H1 (cell line): ENCODE measurements around the gene SGMS1. TPM values are rescaled to one million over a fixed set of nuclear protein-coding genes. Genes with fewer than 3 reads are reported as not detected.

Source experiments
- CTCF ChIA-PET: fragments of 300-600 bp; sonication (Branson Sonifier 250); formaldehyde crosslinking; loops from one replicate; lab custom pipeline; 2021; ENCODE audit not compliant: partially characterized antibody; lab: Charles Lee
- POLR2A ChIA-PET: fragments of 300-600 bp; sonication (Branson Sonifier 250); formaldehyde crosslinking; loops from one replicate; lab custom pipeline; 2021; ENCODE audit warnings: inconsistent platforms; ENCODE audit not compliant: partially characterized antibody; lab: Charles Lee
- DNase-seq, 2 experiments: peaks; one replicate each; pipeline versions ENCODE4 v3.0.0 to v3.0.0-alpha.2; 2010 to 2022; ENCODE audit warnings: low spot score in 2 of 2, low read depth in 1 of 2, mixed read lengths in 1 of 2
- FAIRE-seq: peaks from 2 replicates; lab custom pipeline; 2011; peaks lifted over from hg19 to GRCh38; lab: Jason Lieb, UNC
- H2AFZ ChIP-seq: 2 replicates; pipeline ENCODE4 v1.8.1; 2012; ENCODE audit warnings: low read length, inconsistent platforms
- H2AK5ac ChIP-seq: 2 replicates; pipeline ENCODE4 v1.6.1; 2013; ENCODE audit warnings: low read depth, low read length
- H2BK120ac ChIP-seq: replicated peaks from 2 replicates; pipeline ENCODE3; 2013; ENCODE audit warnings: low read depth, low read length, inconsistent platforms
- H2BK12ac ChIP-seq: 2 replicates; pipeline ENCODE4 v1.6.1; 2013; ENCODE audit warnings: low read depth, low read length
- H2BK15ac ChIP-seq: 2 replicates; pipeline ENCODE4 v1.6.1; 2013; ENCODE audit warnings: low read length
- H2BK20ac ChIP-seq: 2 replicates; pipeline ENCODE4 v1.6.1; 2013; ENCODE audit warnings: low read length
- H2BK5ac ChIP-seq: 2 replicates; pipeline ENCODE4 v1.6.1; 2013; ENCODE audit warnings: low read depth, low read length
- H3K14ac ChIP-seq: 2 replicates; pipeline ENCODE4 v1.6.1; 2013; ENCODE audit warnings: inconsistent platforms; ENCODE audit not compliant: insufficient read length
- H3K18ac ChIP-seq: 2 replicates; pipeline ENCODE4 v1.6.1; 2013; ENCODE audit warnings: low read length; ENCODE audit errors: extremely low read depth
- H3K23ac ChIP-seq: 2 replicates; pipeline ENCODE4 v1.6.1; 2013; ENCODE audit warnings: inconsistent platforms; ENCODE audit not compliant: insufficient read length
- H3K23me2 ChIP-seq: 2 replicates; pipeline ENCODE4 v1.6.1; 2013; ENCODE audit warnings: low read depth, low read length
- H3K27ac ChIP-seq: 2 replicates; pipeline ENCODE4 v1.6.1; 2011; ENCODE audit warnings: low read depth, low read length, inconsistent platforms
- H3K27me3 ChIP-seq, 4 experiments: replicated peaks in 1 of 4; 1 replicate in 1 of 4; 2 replicates in 3 of 4; pipeline versions ENCODE4 v1.6.1 to v1.8.1; 2011 to 2013; ENCODE audit warnings: low read length in 3 of 4, mild to moderate bottlenecking in 3 of 4, inconsistent platforms in 2 of 4, mixed read lengths in 2 of 4, moderate library complexity in 1 of 4; ENCODE audit not compliant: control insufficient read depth in 3 of 4, insufficient read depth in 3 of 4; ENCODE audit errors: extremely low read depth in 1 of 4
- H3K36me3 ChIP-seq, 4 experiments: 2 replicates each; pipeline versions ENCODE4 v1.6.1 to v1.8.1; 2011 to 2013; ENCODE audit warnings: mild to moderate bottlenecking in 4 of 4, low read length in 3 of 4, moderate library complexity in 2 of 4, control low read depth in 1 of 4, inconsistent platforms in 1 of 4; ENCODE audit not compliant: insufficient read depth in 4 of 4, control insufficient read depth in 2 of 4
- H3K4ac ChIP-seq: replicated peaks from 2 replicates; pipeline ENCODE3; 2013; ENCODE audit warnings: low read length, low read depth, mixed read lengths, inconsistent platforms; ENCODE audit not compliant: insufficient read length
- H3K4me1 ChIP-seq, 4 experiments: replicated peaks in 1 of 4; 1 replicate in 1 of 4; 2 replicates in 3 of 4; pipeline versions ENCODE4 v1.6.1 to v1.8.1; 2011 to 2013; ENCODE audit warnings: low read length in 3 of 4, inconsistent platforms in 2 of 4, mixed read lengths in 1 of 4; ENCODE audit not compliant: insufficient read depth in 4 of 4, control insufficient read depth in 3 of 4
- H3K4me2 ChIP-seq, 2 experiments: 2 replicates each; pipeline versions ENCODE4 v1.6.1 to v1.8.1; 2011 to 2013; ENCODE audit warnings: low read depth in 2 of 2, low read length in 2 of 2, control low read depth in 1 of 2, inconsistent platforms in 1 of 2, mild to moderate bottlenecking in 1 of 2; ENCODE audit not compliant: insufficient read depth in 1 of 2
- H3K4me3 ChIP-seq, 4 experiments: fragments of 200-600, 300-600 bp in 1 of 4; sonication (generic), shearing (Covaris generic), sonication (Bioruptor Twin) in 1 of 4; 2 replicates each; pipeline versions ENCODE4 v1.5.1 to v1.8.1; 2011 to 2016; ENCODE audit warnings: low read length in 4 of 4, low read depth in 3 of 4, control low read depth in 2 of 4, inconsistent platforms in 2 of 4, mild to moderate bottlenecking in 2 of 4, mixed read lengths in 1 of 4, moderate library complexity in 1 of 4; ENCODE audit not compliant: insufficient read depth in 2 of 4; ENCODE audit errors: extremely low read depth in 1 of 4
- H3K56ac ChIP-seq: replicated peaks from 2 replicates; pipeline ENCODE3; 2013; ENCODE audit warnings: low read depth, mild to moderate bottlenecking, mixed read lengths, low read length, inconsistent platforms; ENCODE audit not compliant: insufficient read length
- H3K79me1 ChIP-seq: 2 replicates; pipeline ENCODE4 v1.6.1; 2013; ENCODE audit warnings: low read depth, low read length, control low read depth
- H3K79me2 ChIP-seq, 2 experiments: 2 replicates each; pipeline versions ENCODE4 v1.6.1 to v1.8.1; 2012 to 2013; ENCODE audit warnings: low read length in 2 of 2, mild to moderate bottlenecking in 2 of 2, inconsistent platforms in 1 of 2; ENCODE audit not compliant: insufficient read depth in 2 of 2, control insufficient read depth in 1 of 2
- H3K9ac ChIP-seq, 4 experiments: replicated peaks in 1 of 4; 1 replicate in 1 of 4; 2 replicates in 3 of 4; pipeline versions ENCODE4 v1.6.1 to v1.8.1; 2011 to 2013; ENCODE audit warnings: low read depth in 3 of 4, low read length in 3 of 4, control low read depth in 2 of 4, mild to moderate bottlenecking in 2 of 4, moderate library complexity in 2 of 4, inconsistent platforms in 1 of 4; ENCODE audit errors: extremely low read depth in 1 of 4
- H3K9me3 ChIP-seq, 2 experiments: 2 replicates each; pipeline versions ENCODE4 v1.6.1 to v1.8.1; 2012 to 2013; ENCODE audit warnings: mild to moderate bottlenecking in 2 of 2, moderate library complexity in 2 of 2, control low read depth in 1 of 2, inconsistent platforms in 1 of 2, low read depth in 1 of 2, low read length in 1 of 2, mixed read lengths in 1 of 2; ENCODE audit not compliant: insufficient read depth in 2 of 2
- H4K20me1 ChIP-seq, 2 experiments: replicated peaks in 1 of 2; 2 replicates each; pipeline versions ENCODE3 to v1.8.1; 2011 to 2013; ENCODE audit warnings: inconsistent platforms in 2 of 2, low read length in 2 of 2, mild to moderate bottlenecking in 1 of 2; ENCODE audit not compliant: insufficient read depth in 2 of 2, control insufficient read depth in 1 of 2
- H4K5ac ChIP-seq: 2 replicates; pipeline ENCODE4 v1.6.1; 2013; ENCODE audit warnings: low read length, low read depth, mixed read lengths, inconsistent platforms; ENCODE audit not compliant: insufficient read length
- H4K8ac ChIP-seq: 2 replicates; pipeline ENCODE4 v1.8.0; 2013; ENCODE audit warnings: mild to moderate bottlenecking, moderate library complexity, low read length, inconsistent platforms; ENCODE audit not compliant: insufficient read depth; ENCODE audit errors: extremely low read depth
- H4K91ac ChIP-seq: replicated peaks from 2 replicates; pipeline ENCODE3; 2013; ENCODE audit warnings: low read length, mixed read lengths, inconsistent platforms; ENCODE audit not compliant: insufficient read length
- ASH2L ChIP-seq: fragments of 200-600, 300-600 bp; sonication (generic); IDR thresholded peaks from one replicate; pipeline ENCODE4 v1.7.1; 2017; ENCODE audit warnings: low read length
- BACH1 ChIP-seq: IDR thresholded peaks from 2 replicates; pipeline ENCODE4 v1.6.1; 2012; ENCODE audit warnings: low read length, improper control_type of control experiment
- CHD2 ChIP-seq: IDR thresholded peaks from 2 replicates; pipeline ENCODE4 v1.6.1; 2012; ENCODE audit warnings: low read length, improper control_type of control experiment
- CTBP2 ChIP-seq: IDR thresholded peaks from 2 replicates; pipeline ENCODE4 v1.7.0; 2011; ENCODE audit warnings: borderline replicate concordance, mild to moderate bottlenecking, moderate library complexity, mixed read lengths, low read length; ENCODE audit not compliant: insufficient read depth, insufficient read length
- EZH2 ChIP-seq: fragments of 200-600 bp; sonication (generic); IDR thresholded peaks from 2 replicates; pipeline ENCODE4 v1.7.1; 2012; ENCODE audit warnings: low read depth, mild to moderate bottlenecking, moderate library complexity, low read length, inconsistent platforms; ENCODE audit not compliant: severe bottlenecking
- GABPA ChIP-seq: IDR thresholded peaks from 2 replicates; pipeline ENCODE4 v1.6.1; 2011; ENCODE audit warnings: mild to moderate bottlenecking, low read length, moderate library complexity, borderline replicate concordance; ENCODE audit not compliant: insufficient read depth
- JUN ChIP-seq: IDR thresholded peaks from 2 replicates; pipeline ENCODE4 v1.6.1; 2011; ENCODE audit warnings: low read depth, mild to moderate bottlenecking, improper control_type of control experiment, low read length
- JUND ChIP-seq: IDR thresholded peaks from 2 replicates; pipeline ENCODE4 v1.6.1; 2011; ENCODE audit warnings: mild to moderate bottlenecking, improper control_type of control experiment, low read length
- KDM1A ChIP-seq: fragments of 200-600, 300-600 bp; sonication (generic); IDR thresholded peaks from 2 replicates; pipeline ENCODE4 v1.7.1; 2016; ENCODE audit warnings: mild to moderate bottlenecking, low read length, borderline replicate concordance
- MAX ChIP-seq: IDR thresholded peaks from 2 replicates; pipeline ENCODE4 v1.6.1; 2012; ENCODE audit warnings: inconsistent platforms
- NRF1 ChIP-seq: IDR thresholded peaks from 2 replicates; pipeline ENCODE4 v1.6.1; 2011; ENCODE audit warnings: mild to moderate bottlenecking, low read depth, low read length, improper control_type of control experiment
- SIN3A ChIP-seq, 2 experiments: IDR thresholded peaks in 1 of 2; conservative IDR thresholded peaks in 1 of 2; 2 replicates each; pipeline ENCODE4 v1.6.1; 2011 to 2012; ENCODE audit warnings: low read length in 2 of 2, improper control_type of control experiment in 1 of 2, low read depth in 1 of 2, mild to moderate bottlenecking in 1 of 2
- SP1 ChIP-seq: IDR thresholded peaks from 2 replicates; pipeline ENCODE4 v1.6.1; 2011; ENCODE audit warnings: low read depth, low read length
- SP4 ChIP-seq: IDR thresholded peaks from 2 replicates; pipeline ENCODE4 v1.6.1; 2012; ENCODE audit warnings: low read length, inconsistent platforms
- ZNF274 ChIP-seq: IDR thresholded peaks from 2 replicates; pipeline ENCODE4 v1.7.0; 2012; ENCODE audit warnings: low read length, borderline replicate concordance; ENCODE audit errors: extremely low read depth
- WGBS, 2 experiments: shearing (Covaris generic) in 1 of 2; methylation state at CpG; one replicate each; pipeline versions ENCODE4 v1.1.6 to v1.1.7; 2013 to 2015; ENCODE audit warnings: low lambda C conversion rate in 2 of 2, mixed read lengths in 2 of 2, inconsistent platforms in 1 of 2, low coverage in 1 of 2, missing lambda C conversion rate in 1 of 2; ENCODE audit not compliant: insufficient replicate concordance in 2 of 2, insufficient coverage in 1 of 2, insufficient read length in 1 of 2; ENCODE audit errors: extremely low coverage in 1 of 2, missing lambda C conversion rate in 1 of 2; 5-methylcytosine and 5-hydroxymethylcytosine counted together
- polyA plus RNA-seq, 7 experiments: library from polyadenylated mRNA; depleted of rRNA in 3 of 7; stranded (reverse) in 5 of 7; unstranded in 2 of 7; fragments of >200 nt in 5 of 7; fragments of 200-250 nt in 2 of 7; gene quantifications; 1 replicate in 5 of 7; 2 replicates in 1 of 7; 4 replicates in 1 of 7; pipeline versions ENCODE4 v1.2.1 to v1.2.3, GENCODE V29; 2011 to 2013; ENCODE audit warnings: missing spikeins in 2 of 7, mixed read lengths in 2 of 7
- total RNA-seq: library from RNA; stranded (reverse); fragmentation: NEBNext Ultra II Directional; extraction: Animal tissue kit (Norgen Biotek cat#: 25700); gene quantifications from 2 replicates; pipeline ENCODE4 v1.2.1, GENCODE V29; 2021

The SGMS1 gene
- total and polyA plus RNA-seq, 2 of the 8 experiments (the other 6 are each of a cell fraction or from before 2014, with no cell fraction given), result 6.0 to 15.6 TPM

DNA sequence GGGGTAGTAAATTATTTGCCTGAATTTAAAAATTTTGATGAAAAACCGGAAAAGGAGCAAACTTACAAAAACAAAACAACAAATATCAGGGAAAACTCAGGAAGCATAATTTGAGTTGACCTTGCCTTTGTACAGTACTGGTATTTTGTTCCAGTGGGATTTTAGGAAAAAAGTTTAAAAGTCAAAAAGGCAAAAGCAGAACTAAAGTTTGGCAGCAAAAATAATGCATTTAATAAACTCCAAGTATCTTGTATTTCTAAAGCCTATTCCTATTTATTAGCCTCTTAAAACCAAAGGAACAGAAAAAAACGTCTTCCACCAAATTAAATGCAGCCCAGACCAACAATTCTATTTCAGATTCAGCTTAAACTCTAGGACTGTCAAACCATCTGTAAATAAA, 281.8 kb downstream of the SGMS1 start:
- Histone ChIP-seq H2BK12ac (no peak overlapping the region), H2BK15ac (no peak overlapping the region), H3K9ac (no peak overlapping the region), H2AK5ac (no peak overlapping the region), H2AFZ (no peak overlapping the region), H3K4me1 (no peaks in the 10 kb centered on the region), H2BK20ac (no peak overlapping the region), H4K5ac (no peak overlapping the region), H3K56ac (no peak overlapping the region), H3K4me3 (no peak overlapping the region), H3K79me1 (no peaks in the 10 kb centered on the region), H3K9me3 (no peaks in the 10 kb centered on the region), H3K4me2 (no peak overlapping the region), H3K23me2 (no peaks in the 10 kb centered on the region), H3K36me3 (peaks cover 0 to 8% (median 3%) of the 10 kb centered on the region in 4 experiments; a peak in 4 of 8 replicates), H2BK5ac (no peak overlapping the region), H3K4ac (no peak overlapping the region), H4K20me1 (no peaks in the 10 kb centered on the region), H3K14ac (no peak overlapping the region), H3K79me2 (no peaks in the 10 kb centered on the region), H3K27ac (no peak overlapping the region), H3K23ac (no peak overlapping the region), H2BK120ac (no peak overlapping the region), H4K91ac (no peak overlapping the region), H3K18ac (no peak overlapping the region), H3K27me3 (no peaks in the 10 kb centered on the region), H4K8ac (no peak overlapping the region)
- POLR2A ChIA-PET, result no interaction called here
- CTCF ChIA-PET, result interaction anchor here (1.3 kb wide), 2 partner anchors 26 to 31 kb away, joined by 3 to 4 read pairs; no protein-coding TSS in a partner anchor
- FAIRE-seq (no peak), DNase-seq (no peak)
- TF ChIP-seq GABPA (no peak), JUN (no peak), CHD2 (no peak), SIN3A (conservative IDR thresholded peaks at IDR 0.05 in 1 of 2, IDR thresholded peaks at IDR 0.05 in 1 of 2; ENCODE audit: low read depth in 1 of 2, low read length in 2 of 2) (no peak), CTBP2 (no peak), SP4 (no peak), SP1 (no peak), NRF1 (no peak), KDM1A (no peak), EZH2 (no peak), ZNF274 (no peak), MAX (no peak), BACH1 (no peak), JUND (no peak), ASH2L (no peak)
- 79% methylated on average over 2 of the region's 2 CpGs; no CpG with 5 or more reads in 1 of the 2 experiments for WGBS, 2 experiments
